HepG2 (cell line): ENCODE measurements around the gene SBK1. TPM values are rescaled to one million over a fixed set of nuclear protein-coding genes. Genes with fewer than 3 reads are reported as not detected.

Experiments
- AHR ChIP-seq: IDR thresholded peaks from 2 replicates; pipeline ENCODE4 v1.6.1; 2018; ENCODE audit warnings: missing genetic modification reagents, missing compliant biosample characterization
- BORCS8-MEF2B ChIP-seq: sonication (generic); formaldehyde crosslinking; IDR thresholded peaks from 2 replicates; pipeline ENCODE4 v1.8.0; 2022; ENCODE audit warnings: mild to moderate bottlenecking, missing genetic modification reagents
- FLYWCH1 ChIP-seq: sonication (generic); formaldehyde crosslinking; IDR thresholded peaks from 2 replicates; pipeline ENCODE4 v1.8.1; 2023; ENCODE audit warnings: mild to moderate bottlenecking, missing genetic modification reagents
- HDAC2 ChIP-seq: sonication (generic); formaldehyde crosslinking; IDR thresholded peaks from 2 replicates; pipeline ENCODE4 v1.4.0; 2020; ENCODE audit warnings: missing genetic modification reagents
- ISX ChIP-seq: sonication (generic); formaldehyde crosslinking; conservative IDR thresholded peaks from 2 replicates; pipeline ENCODE4 v1.5.0; 2020; ENCODE audit warnings: missing genetic modification reagents
- MAFK ChIP-seq, 2 experiments: IDR thresholded peaks in 1 of 2; conservative IDR thresholded peaks in 1 of 2; 2 replicates each; pipeline ENCODE4 v1.6.1; 2011; ENCODE audit warnings: improper control_type of control experiment in 2 of 2, low read length in 2 of 2
- NONO ChIP-seq, 2 experiments: fragments of 450-650 bp in 1 of 2; sonication (generic) in 1 of 2; formaldehyde crosslinking in 1 of 2; IDR thresholded peaks in 1 of 2; conservative IDR thresholded peaks in 1 of 2; 2 replicates each; pipeline versions ENCODE4 v1.6.1 to v1.8.0; 2017 to 2022; ENCODE audit warnings: mild to moderate bottlenecking in 1 of 2, missing genetic modification reagents in 1 of 2, moderate library complexity in 1 of 2
- POLR2G ChIP-seq: fragments of 200-400 bp; formaldehyde crosslinking; IDR thresholded peaks from 2 replicates; pipeline ENCODE4 v1.6.1; 2018; ENCODE audit warnings: mild to moderate bottlenecking, low read depth, low read length, moderate library complexity
- SP5 ChIP-seq: IDR thresholded peaks from 2 replicates; pipeline ENCODE4 v1.6.1; 2016; ENCODE audit warnings: low read depth, borderline replicate concordance
- TBP ChIP-seq: sonication (generic); formaldehyde crosslinking; IDR thresholded peaks from 2 replicates; pipeline ENCODE4 v1.5.0; 2020; ENCODE audit warnings: missing genetic modification reagents
- TBX3 ChIP-seq: fragments of 450-650 bp; IDR thresholded peaks from 2 replicates; pipeline ENCODE4 v1.6.1; 2017; ENCODE audit warnings: antibody characterized with exemption, mild to moderate bottlenecking, inconsistent platforms, borderline replicate concordance
- TEAD2 ChIP-seq: sonication (generic); formaldehyde crosslinking; IDR thresholded peaks from 2 replicates; pipeline ENCODE4 v1.9.0; 2021; ENCODE audit warnings: missing genetic modification reagents
- ZMYM4 ChIP-seq: sonication (generic); formaldehyde crosslinking; IDR thresholded peaks from 2 replicates; pipeline ENCODE4 v1.8.1; 2023; ENCODE audit warnings: mild to moderate bottlenecking, missing genetic modification reagents
- ZNF343 ChIP-seq: sonication (generic); formaldehyde crosslinking; IDR thresholded peaks from 2 replicates; pipeline ENCODE4 v1.4.0; 2020; ENCODE audit warnings: mild to moderate bottlenecking, missing genetic modification reagents
- ZNF660 ChIP-seq: sonication (generic); formaldehyde crosslinking; IDR thresholded peaks from 2 replicates; pipeline ENCODE4 v1.5.1; 2020; ENCODE audit warnings: mild to moderate bottlenecking, low read depth, missing genetic modification reagents, borderline replicate concordance
- ZNF724P ChIP-seq: sonication (generic); formaldehyde crosslinking; IDR thresholded peaks from 2 replicates; pipeline ENCODE4 v1.8.0; 2022; ENCODE audit warnings: missing genetic modification reagents, borderline replicate concordance
- polyA plus RNA-seq, 8 experiments: library from polyadenylated mRNA; depleted of rRNA in 3 of 8; stranded (reverse) in 7 of 8; unstranded in 1 of 8; fragments of >200 nt; fragmentation: Illumina TruSeq in 4 of 8; extraction: Trizol in 4 of 8; gene quantifications; 2 replicates each; pipeline versions ENCODE4 v1.2.1 to v1.2.3, GENCODE V29; 2011 to 2016; ENCODE audit warnings: low read depth in 4 of 8, missing spikeins in 1 of 8, mixed read lengths in 1 of 8; ENCODE audit not compliant: insufficient read depth in 1 of 8
- total RNA-seq, 5 experiments: library from RNA; depleted of rRNA; stranded (reverse); fragments of >200 nt; fragmentation: Illumina TruSeq; extraction: Trizol; gene quantifications; 2 replicates each; pipeline ENCODE4 v1.2.3, GENCODE V29; 2016; ENCODE audit warnings: low read depth in 1 of 5
- TF ChIP-seq, protein P1 (sequence below): sonication (generic); formaldehyde crosslinking; IDR thresholded peaks from 2 replicates; pipeline ENCODE4 v1.9.0; 2021; ENCODE audit warnings: missing genetic modification reagents, borderline replicate concordance
- TF ChIP-seq, protein P2 (sequence below): sonication (generic); formaldehyde crosslinking; IDR thresholded peaks from 2 replicates; pipeline ENCODE4 v1.4.0; 2020; ENCODE audit warnings: missing genetic modification reagents, borderline replicate concordance
- TF ChIP-seq, protein P3 (sequence below): sonication (generic); formaldehyde crosslinking; IDR thresholded peaks from 2 replicates; pipeline ENCODE4 v1.4.0; 2020; ENCODE audit warnings: missing genetic modification reagents

The SBK1 gene
- total and polyA plus RNA-seq, 2 of the 13 experiments (the other 11 are each of a cell fraction or from before 2014, with no cell fraction given) = 0.15 to 0.17 TPM

DNA sequence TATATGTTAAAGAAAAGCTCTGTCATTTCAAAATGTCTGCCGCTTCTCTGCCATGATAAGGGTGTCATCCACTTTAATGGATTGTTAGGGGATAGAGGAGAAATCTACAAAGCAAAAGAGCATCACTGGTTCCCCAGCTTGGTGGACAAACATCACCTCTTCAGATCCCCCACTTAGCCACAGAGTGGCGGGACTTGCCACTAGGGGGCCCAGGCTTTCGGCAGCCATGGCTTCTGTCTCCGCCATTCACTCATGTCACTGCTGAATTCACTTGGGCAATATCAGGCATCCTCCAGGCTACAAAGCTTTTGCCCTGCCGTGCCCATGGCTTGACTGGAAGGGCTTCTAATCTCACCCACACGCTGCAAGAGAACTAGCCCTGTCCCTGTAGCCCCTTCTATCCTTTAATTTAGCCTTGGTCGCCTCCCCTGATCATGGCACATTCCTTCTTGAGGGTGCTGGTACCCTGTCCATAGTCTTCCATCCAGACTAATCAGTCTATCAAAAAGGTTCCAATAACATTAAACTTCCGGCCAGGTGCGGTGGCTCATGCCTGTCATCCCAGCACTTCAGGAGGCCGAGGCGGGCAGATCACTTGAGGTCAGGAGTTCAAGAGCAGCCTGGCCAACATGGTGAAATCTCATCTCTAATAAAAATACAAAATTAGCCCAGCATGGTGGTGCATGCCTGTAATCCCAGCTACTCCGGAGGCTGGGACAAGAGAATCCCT is 34.7 kb downstream of the SBK1 start (continued):
- TF ChIP-seq, protein P1, sequence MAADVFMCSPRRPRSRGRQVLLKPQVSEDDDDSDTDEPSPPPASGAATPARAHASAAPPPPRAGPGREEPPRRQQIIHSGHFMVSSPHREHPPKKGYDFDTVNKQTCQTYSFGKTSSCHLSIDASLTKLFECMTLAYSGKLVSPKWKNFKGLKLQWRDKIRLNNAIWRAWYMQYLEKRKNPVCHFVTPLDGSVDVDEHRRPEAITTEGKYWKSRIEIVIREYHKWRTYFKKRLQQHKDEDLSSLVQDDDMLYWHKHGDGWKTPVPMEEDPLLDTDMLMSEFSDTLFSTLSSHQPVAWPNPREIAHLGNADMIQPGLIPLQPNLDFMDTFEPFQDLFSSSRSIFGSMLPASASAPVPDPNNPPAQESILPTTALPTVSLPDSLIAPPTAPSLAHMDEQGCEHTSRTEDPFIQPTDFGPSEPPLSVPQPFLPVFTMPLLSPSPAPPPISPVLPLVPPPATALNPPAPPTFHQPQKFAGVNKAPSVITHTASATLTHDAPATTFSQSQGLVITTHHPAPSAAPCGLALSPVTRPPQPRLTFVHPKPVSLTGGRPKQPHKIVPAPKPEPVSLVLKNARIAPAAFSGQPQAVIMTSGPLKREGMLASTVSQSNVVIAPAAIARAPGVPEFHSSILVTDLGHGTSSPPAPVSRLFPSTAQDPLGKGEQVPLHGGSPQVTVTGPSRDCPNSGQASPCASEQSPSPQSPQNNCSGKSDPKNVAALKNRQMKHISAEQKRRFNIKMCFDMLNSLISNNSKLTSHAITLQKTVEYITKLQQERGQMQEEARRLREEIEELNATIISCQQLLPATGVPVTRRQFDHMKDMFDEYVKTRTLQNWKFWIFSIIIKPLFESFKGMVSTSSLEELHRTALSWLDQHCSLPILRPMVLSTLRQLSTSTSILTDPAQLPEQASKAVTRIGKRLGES (CRISPR knock-in tag) = no peak
- TF ChIP-seq POLR2G (no peak), MAFK (conservative IDR thresholded peaks at IDR 0.05 in 1 of 2, IDR thresholded peaks at IDR 0.05 in 1 of 2; ENCODE audit: low read length in 2 of 2) (no peak), BORCS8-MEF2B (CRISPR knock-in tag) (peak; percentile 55; the same call in 1 of the 2 replicates), SP5 (no peak), AHR (CRISPR knock-in tag) (0 out of 2 replicates have a peak, but pooled peaks have one; percentile 37), TEAD2 (CRISPR knock-in tag) (no peak), ISX (CRISPR knock-in tag) (no peak), TBP (no peak), ZMYM4 (CRISPR knock-in tag) (peak; percentile 44; the same call in 1 of the 2 replicates), TBX3 (no peak), ZNF343 (CRISPR knock-in tag) (no peak), ZNF724P (no peak), NONO (IDR thresholded peaks at IDR 0.05) (no peak), NONO (CRISPR knock-in tag; conservative IDR thresholded peaks at IDR 0.05) (no peak), HDAC2 (CRISPR knock-in tag) (0 out of 2 replicates have a peak, but pooled peaks have one; percentile 13), ZNF660 (CRISPR knock-in tag) (no peak), FLYWCH1 (no peak)
- TF ChIP-seq, protein P2, sequence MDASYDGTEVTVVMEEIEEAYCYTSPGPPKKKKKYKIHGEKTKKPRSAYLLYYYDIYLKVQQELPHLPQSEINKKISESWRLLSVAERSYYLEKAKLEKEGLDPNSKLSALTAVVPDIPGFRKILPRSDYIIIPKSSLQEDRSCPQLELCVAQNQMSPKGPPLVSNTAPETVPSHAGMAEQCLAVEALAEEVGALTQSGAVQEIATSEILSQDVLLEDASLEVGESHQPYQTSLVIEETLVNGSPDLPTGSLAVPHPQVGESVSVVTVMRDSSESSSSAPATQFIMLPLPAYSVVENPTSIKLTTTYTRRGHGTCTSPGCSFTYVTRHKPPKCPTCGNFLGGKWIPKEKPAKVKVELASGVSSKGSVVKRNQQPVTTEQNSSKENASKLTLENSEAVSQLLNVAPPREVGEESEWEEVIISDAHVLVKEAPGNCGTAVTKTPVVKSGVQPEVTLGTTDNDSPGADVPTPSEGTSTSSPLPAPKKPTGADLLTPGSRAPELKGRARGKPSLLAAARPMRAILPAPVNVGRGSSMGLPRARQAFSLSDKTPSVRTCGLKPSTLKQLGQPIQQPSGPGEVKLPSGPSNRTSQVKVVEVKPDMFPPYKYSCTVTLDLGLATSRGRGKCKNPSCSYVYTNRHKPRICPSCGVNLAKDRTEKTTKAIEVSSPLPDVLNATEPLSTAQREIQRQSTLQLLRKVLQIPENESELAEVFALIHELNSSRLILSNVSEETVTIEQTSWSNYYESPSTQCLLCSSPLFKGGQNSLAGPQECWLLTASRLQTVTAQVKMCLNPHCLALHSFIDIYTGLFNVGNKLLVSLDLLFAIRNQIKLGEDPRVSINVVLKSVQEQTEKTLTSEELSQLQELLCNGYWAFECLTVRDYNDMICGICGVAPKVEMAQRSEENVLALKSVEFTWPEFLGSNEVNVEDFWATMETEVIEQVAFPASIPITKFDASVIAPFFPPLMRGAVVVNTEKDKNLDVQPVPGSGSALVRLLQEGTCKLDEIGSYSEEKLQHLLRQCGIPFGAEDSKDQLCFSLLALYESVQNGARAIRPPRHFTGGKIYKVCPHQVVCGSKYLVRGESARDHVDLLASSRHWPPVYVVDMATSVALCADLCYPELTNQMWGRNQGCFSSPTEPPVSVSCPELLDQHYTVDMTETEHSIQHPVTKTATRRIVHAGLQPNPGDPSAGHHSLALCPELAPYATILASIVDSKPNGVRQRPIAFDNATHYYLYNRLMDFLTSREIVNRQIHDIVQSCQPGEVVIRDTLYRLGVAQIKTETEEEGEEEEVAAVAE = no peak
- TF ChIP-seq, protein P3, sequence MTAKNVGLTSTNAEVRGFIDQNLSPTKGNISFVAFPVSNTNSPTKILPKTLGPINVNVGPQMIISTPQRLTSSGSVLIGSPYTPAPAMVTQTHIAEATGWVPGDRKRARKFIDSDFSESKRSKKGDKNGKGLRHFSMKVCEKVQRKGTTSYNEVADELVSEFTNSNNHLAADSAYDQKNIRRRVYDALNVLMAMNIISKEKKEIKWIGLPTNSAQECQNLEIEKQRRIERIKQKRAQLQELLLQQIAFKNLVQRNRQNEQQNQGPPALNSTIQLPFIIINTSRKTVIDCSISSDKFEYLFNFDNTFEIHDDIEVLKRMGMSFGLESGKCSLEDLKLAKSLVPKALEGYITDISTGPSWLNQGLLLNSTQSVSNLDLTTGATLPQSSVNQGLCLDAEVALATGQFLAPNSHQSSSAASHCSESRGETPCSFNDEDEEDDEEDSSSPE (CRISPR knock-in tag) = no peak
